Measurements from ENCODE around the gene POU2AF2.

DNA sequence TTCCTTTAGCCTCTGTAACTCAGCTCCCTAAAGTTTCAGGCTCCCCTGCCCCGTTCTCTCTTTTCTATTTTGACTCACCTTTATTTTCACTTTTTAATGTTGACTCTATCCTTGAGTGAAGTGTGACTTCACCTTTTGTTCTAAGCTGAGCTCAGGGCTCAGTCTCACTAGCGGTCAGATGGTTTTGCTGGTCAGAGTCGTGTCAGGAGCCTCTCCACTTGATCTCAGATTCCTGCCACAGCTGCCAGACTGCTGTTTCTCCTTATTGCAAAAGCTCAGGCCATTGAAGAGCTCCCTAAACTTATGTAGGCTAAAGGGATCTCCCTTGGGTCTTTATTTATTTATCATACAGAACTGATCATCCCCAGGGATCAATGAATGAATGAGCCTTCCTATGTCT lies 13.7 kb upstream of the POU2AF2 start:
- TF ChIP-seq ZNF549 (tag by site-specific recombination; IDR thresholded peaks at IDR 0.05) (no peak), YY1 (tag by site-specific recombination; IDR thresholded peaks at IDR 0.05) (no peak), CTCF (tag by site-specific recombination; IDR thresholded peaks at IDR 0.05) (no peak), SALL2 (tag by site-specific recombination; IDR thresholded peaks at IDR 0.05; ENCODE audit: borderline replicate concordance) (no peak)
- TF ChIP-seq, protein P1, sequence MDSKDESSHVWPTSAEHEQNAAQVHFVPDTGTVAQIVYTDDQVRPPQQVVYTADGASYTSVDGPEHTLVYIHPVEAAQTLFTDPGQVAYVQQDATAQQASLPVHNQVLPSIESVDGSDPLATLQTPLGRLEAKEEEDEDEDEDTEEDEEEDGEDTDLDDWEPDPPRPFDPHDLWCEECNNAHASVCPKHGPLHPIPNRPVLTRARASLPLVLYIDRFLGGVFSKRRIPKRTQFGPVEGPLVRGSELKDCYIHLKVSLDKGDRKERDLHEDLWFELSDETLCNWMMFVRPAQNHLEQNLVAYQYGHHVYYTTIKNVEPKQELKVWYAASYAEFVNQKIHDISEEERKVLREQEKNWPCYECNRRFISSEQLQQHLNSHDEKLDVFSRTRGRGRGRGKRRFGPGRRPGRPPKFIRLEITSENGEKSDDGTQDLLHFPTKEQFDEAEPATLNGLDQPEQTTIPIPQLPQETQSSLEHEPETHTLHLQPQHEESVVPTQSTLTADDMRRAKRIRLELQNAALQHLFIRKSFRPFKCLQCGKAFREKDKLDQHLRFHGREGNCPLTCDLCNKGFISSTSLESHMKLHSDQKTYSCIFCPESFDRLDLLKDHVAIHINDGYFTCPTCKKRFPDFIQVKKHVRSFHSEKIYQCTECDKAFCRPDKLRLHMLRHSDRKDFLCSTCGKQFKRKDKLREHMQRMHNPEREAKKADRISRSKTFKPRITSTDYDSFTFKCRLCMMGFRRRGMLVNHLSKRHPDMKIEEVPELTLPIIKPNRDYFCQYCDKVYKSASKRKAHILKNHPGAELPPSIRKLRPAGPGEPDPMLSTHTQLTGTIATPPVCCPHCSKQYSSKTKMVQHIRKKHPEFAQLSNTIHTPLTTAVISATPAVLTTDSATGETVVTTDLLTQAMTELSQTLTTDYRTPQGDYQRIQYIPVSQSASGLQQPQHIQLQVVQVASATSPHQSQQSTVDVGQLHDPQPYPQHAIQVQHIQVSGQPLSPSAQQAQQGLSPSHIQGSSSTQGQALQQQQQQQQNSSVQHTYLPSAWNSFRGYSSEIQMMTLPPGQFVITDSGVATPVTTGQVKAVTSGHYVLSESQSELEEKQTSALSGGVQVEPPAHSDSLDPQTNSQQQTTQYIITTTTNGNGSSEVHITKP (tag by site-specific recombination; IDR thresholded peaks at IDR 0.05) = no peak

Measured in HEK293 (cell line).